Nucleus accumbens (tissue), 56 donors: ENCODE measurements around the gene MARCHF9.
"Not testable (repeated sequence)": the region's sequence is repeated elsewhere in the genome, so short reads cannot be mapped to it uniquely, and the experiment has no call there.

Source experiments
- DNase-seq, 56 donors: peaks; one replicate each; lab custom pipeline; 2025; lab: John Stamatoyannopoulos, UW

Gene MARCHF9

GRCh38 chr12:57766464-57767304, 11.8 kb downstream of the MARCHF9 start, which contains the start of gene CYP27B1:
CYP27B1 (minus strand) TSS chr12:57767078; CDS start chr12:57767041, 37 bp downstream.
- DNase-seq, result no peak

DNA sequence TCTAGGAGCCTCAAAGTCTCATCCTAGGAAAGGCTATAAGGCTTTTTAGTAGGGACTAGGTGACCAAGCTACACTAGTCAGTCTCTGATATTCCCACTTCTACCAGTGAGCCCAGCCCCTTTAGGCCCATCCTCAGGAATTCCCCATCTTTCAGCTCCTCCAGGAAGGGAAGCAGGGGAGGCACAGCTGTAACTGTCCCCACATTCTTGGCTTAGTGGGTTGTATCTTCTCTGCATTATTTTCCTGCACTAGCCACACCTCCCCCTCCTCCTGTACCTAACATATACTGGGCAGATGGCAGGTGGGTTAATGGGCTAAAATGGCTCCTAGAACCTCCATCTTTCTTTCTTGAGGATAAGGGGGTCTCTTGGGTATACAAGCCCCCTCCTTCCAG, 12.4 kb downstream of the MARCHF9 start:
- DNase-seq, result no peak

- no peak for DNase-seq
Observed at GRCh38 chr12:57767876-57768275, 13.0 kb downstream of the MARCHF9 start.

- DNase-seq, result no peak
Observed at GRCh38 chr12:57769594-57769993, 14.7 kb downstream of the MARCHF9 start.

- DNase-seq, result no peak
Observed at GRCh38 chr12:57770734-57771133, 15.8 kb downstream of the MARCHF9 start.

DNA sequence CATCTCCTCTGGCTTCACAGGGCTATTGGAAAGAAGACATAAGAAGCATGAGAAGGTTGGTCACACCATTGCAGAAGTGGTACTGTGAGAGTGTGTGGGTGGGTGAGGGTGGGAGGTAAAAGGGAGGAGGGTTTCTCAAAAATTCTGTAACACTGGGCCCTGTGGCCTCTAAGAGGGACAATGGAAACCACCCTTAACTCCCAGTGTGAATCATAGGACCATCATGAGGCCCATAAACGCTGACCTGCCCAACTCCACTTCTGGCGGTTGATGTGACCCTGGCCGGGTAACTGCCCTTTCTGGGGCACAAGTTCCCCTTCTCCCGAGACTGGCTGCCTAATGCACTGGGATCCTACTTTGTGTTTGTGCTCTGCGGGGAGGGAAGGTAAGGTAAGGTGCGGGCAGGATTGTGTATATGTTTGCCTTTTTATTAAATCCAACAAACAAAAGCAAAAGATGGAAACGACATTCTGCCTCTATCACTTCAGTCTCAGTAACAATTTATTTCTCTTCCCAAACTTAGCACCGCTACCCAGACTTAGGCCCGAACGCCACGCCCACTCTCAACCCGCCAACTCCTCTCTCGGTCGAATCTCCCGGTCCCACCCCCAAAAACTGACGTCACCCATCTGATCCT, 16.5 kb downstream of the MARCHF9 start:
- peak in 23 of 56 donors; percentile 52 to 92 (median 79) for DNase-seq

DNA sequence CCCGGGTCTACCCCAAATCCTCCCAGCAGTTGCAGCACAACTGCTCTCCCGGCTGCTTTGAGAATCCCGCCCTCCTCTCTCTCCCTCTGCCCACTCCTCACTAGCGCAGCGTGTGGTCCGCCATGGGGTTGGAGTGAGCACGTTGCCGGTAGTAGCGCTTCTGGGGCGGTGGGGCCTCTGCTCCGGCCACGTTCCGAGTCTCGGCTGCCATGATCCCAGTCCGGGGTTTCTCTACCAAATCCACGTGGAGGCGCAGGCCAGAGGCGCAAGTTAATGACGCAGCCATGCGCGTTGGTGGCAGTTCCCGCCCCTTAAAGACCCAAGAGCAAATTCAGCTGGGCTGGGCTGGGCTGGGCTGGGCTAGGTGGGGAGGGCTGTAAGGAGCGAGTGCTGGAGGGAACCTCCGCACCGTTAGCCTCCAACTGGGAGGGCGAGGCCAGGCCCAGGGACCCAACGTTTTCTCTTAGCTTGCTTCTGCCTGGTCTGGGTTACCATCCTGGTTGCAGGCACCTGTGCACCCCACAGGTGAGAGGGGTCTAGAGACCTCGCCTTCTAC, 17.0 kb downstream of the MARCHF9 start, which contains the start of gene METTL1:
Gene METTL1, minus strand, starts transcription at position 233 of the 556 bp plus-strand sequence. Its CDS starts 22 bp downstream, at position 211.
- DNase-seq, result peak; percentile 57 to 98 (median 91)

GRCh38 chr12:57772429-57773322, 17.8 kb downstream of the MARCHF9 start, which contains the start of gene EEF1AKMT3:
EEF1AKMT3 (plus strand) TSS chr12:57772614; CDS start chr12:57772725, 111 bp downstream.
- peak in 35 of 56 donors; percentile 21 to 76 (median 58) for DNase-seq

DNA sequence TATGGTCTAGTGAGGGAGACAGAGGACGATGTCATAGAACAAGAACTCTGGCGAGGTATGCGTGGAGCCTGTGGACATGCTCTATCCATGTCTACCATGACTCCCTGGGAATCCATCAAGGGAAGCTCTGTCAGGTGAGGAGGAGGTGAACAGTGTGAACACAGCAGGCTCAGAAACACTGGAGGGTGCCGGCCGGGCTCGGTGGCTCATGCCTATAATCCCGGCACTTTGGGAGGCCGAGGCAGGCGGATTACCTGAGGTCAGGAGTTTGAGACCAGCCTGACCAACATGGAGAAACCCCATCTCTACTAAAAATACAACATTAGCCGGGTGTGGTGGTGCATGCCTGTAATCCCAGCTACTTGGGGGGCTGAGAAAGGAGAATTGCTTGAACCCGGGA, 19.7 kb downstream of the MARCHF9 start:
- not testable (repeated sequence) for DNase-seq

GRCh38 chr12:57775044-57775443, 20.1 kb downstream of the MARCHF9 start:
- DNase-seq, result no peak

DNA sequence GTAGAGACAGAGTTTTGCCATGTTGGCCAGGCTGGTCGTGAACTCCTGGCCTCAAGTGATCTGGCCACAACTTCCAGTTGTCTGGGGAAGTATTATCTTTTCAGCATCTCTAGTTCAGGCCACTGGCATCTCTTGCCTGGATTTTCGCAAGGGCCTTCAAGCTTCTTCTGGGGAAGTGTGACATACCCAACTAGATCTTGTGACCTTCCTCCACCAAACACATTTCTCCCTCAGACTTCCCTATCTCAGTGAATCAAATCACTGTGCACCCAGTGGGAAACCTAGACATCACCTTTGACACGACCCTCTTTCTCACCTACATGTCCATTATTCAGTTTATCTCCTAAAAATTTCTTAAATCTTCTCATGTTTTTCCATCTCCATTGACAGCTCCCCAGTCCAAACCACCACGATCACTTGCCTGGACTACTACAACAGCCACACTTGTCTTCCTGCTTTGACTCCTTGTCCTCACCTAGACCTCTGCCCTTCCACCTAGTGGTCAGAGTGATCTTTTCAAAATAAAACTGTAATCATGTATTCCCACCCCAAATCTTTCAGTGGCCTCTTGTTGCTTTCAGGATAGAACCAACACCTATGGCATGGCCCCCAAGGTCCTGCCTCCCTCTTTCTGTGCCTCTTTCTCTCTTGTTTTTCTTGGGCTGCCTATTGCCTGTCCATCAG, 20.8 kb downstream of the MARCHF9 start:
- DNase-seq, result no peak

GRCh38 chr12:57776247-57776587, 21.3 kb downstream of the MARCHF9 start:
- DNase-seq, result no peak

DNA sequence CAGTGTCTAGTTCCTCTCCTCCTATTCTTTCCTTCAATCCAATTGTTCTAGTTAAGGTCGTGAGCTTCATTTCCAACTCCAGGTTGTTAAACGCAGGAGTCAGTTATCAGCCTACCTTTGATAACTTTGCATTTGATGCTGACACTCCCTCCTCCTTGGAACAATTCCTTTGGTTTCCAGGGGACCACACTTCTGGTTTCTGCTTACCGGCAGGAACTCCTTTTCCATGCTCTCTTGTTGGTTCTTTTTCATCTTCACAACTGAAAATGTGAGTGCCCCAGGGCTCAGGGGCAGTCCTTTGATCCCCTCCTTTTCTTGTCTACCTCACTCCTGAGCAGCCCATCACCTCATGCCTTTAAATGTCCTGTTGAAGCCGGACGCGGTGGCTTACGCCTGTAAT, 22.5 kb downstream of the MARCHF9 start:
- no peak for DNase-seq

DNA sequence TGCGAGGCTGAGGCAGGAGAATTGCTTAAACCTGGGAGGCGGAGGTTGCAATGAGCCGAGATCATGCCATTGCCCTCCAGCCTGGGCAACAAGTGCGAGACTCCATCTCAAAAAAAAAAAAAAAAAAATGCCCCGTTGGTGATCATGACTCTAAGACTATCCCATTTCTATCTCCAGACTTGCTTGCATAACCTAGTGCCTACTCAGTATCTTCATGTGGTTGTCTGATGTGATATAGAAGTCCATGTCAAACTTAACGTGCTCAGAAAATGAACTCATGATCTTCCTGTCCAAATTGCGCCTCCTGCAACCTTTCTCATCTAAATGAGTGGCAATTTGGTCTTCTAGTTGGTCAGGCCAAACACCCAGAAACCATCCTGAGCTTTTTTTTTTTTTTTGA, 23.0 kb downstream of the MARCHF9 start:
- DNase-seq, result no peak

- DNase-seq, result no peak
Observed at GRCh38 chr12:57779736-57780135, 24.8 kb downstream of the MARCHF9 start.

DNA sequence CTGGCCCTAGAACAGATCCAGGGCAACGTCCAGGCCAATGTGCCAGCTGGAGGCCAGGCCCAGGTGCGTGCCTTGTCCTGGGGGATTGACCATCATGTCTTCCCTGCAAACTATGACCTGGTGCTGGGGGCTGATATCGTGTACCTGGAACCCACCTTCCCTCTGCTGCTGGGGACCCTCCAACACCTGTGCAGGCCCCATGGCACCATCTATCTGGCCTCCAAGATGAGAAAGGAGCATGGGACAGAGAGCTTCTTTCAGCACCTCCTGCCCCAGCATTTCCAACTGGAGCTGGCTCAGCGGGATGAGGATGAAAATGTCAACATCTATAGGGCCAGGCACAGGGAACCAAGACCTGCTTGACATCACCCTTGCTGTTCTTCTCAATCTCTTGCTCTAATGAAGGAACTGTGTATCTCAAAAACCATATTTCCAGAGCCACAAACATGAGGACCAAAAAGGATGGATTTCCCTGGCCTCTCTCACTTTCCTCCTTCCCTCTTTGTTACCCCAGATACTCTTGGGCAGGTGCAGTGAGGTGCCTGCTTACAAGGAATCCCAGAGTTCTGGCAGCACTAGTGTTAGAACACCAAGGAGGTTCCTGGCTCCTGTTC, 25.5 kb downstream of the MARCHF9 start:
- no peak for DNase-seq

DNA sequence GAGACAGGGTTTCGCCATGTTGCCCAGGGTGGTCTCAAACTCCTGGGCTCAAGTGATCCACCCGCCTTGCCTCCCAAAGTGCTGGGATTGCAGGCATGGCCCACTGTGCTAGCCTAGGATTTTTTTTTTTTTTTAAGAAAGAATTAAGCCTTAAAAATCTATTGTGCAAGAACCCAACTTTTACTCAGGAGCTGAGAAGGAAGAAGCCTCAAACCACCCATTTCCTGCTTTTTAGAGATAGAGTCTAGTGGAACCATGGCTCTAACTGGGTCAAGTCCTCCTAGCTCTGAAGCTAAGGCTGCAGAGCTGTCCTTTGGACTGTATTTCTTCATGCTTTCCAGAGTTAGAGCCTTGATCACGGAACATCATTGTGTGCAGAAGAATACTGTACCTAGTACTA, 26.3 kb downstream of the MARCHF9 start:
- DNase-seq, result no peak

- DNase-seq, result no peak
Observed at GRCh38 chr12:57781801-57782200, 26.9 kb downstream of the MARCHF9 start.

DNA sequence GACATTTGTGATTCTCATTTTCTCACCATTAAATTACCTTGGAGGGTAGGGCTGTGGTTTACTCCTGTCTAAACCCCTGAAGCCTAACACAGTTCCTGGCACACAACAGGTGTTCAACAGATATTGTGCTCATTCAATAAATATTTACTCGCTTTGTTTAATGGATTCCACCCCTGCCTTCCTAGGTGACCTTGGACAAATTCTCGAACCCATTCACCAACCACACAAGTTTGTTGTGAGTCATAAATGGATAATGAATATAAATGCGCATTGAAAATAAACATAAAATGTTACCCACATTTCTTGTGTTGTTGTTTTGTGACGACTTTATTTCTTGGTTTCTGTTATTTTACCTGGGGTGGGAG, 27.3 kb downstream of the MARCHF9 start:
- DNase-seq, result no peak
